IgD-negative memory B cell (primary cell): Measurements from ENCODE around the gene CHAF1B. TPM values are rescaled to one million over a fixed set of nuclear protein-coding genes. Genes with fewer than 3 reads are reported as not detected.
A peak's percentile ranks its signal among the peaks of the same experiment; 100 is the strongest.

Experiments used
- H3K27ac Mint-ChIP-seq, 3 donors: one replicate each; pipeline ENCODE4 v1.8.0; 2020 to 2022; ENCODE audit warnings: mild to moderate bottlenecking in 3 of 3, mixed read lengths in 3 of 3, moderate library complexity in 1 of 3
- H3K27me3 Mint-ChIP-seq: one replicate; pipeline ENCODE4 v1.8.0; 2021; ENCODE audit warnings: mixed read lengths
- H3K36me3 Mint-ChIP-seq: one replicate; pipeline ENCODE4 v1.8.0; 2020; ENCODE audit warnings: mild to moderate bottlenecking, mixed read lengths
- H3K4me1 Mint-ChIP-seq, 3 donors: one replicate each; pipeline ENCODE4 v1.8.0; 2020 to 2022; ENCODE audit warnings: mixed read lengths in 3 of 3, mild to moderate bottlenecking in 1 of 3
- H3K4me3 Mint-ChIP-seq, 4 donors: one replicate each; pipeline ENCODE4 v1.8.0; 2020 to 2022; ENCODE audit warnings: mild to moderate bottlenecking in 4 of 4, mixed read lengths in 4 of 4, moderate library complexity in 3 of 4
- H3K9me3 Mint-ChIP-seq, 3 donors: one replicate each; pipeline ENCODE4 v1.8.0; 2020 to 2021; ENCODE audit warnings: mixed read lengths in 3 of 3, mild to moderate bottlenecking in 1 of 3
- polyA plus RNA-seq: library from polyadenylated mRNA; unstranded; fragments of 300-500 nt; fragmentation: Illumina TruSeq; gene quantifications from one replicate; pipeline ENCODE4 v1.2.3, GENCODE V29; 2021

The CHAF1B gene
- polyA plus RNA-seq, 1 donor from 2014 or later: 0.36 TPM

- peak overlapping the region in 3 of 4 donors; percentile 68 to 89 (median 88) for H3K4me3 Mint-ChIP-seq
- H3K27me3 Mint-ChIP-seq: peaks cover 27% of the 10 kb centered on the region
- no peaks in the 10 kb centered on the region for H3K36me3 Mint-ChIP-seq
- no peaks in the 10 kb centered on the region for H3K9me3 Mint-ChIP-seq
- peaks cover 2 to 7% (median 5%) of the 10 kb centered on the region in 3 donors for H3K4me1 Mint-ChIP-seq
- H3K27ac Mint-ChIP-seq: no peak overlapping the region
These were observed 44.9 kb downstream of the CHAF1B start for GRCh38 chr21:36429947-36430546.

- Mint-ChIP-seq H3K36me3 (no peaks in the 10 kb centered on the region), H3K9me3 (no peaks in the 10 kb centered on the region), H3K27ac (no peak overlapping the region), H3K4me1 (peaks cover 2 to 7% (median 5%) of the 10 kb centered on the region in 3 donors), H3K27me3 (peaks cover 27% of the 10 kb centered on the region), H3K4me3 (peak overlapping the region in 2 of 4 donors; percentile 88 to 89)
These were observed 45.6 kb downstream of the CHAF1B start for GRCh38 chr21:36430841-36431240.

GRCh38 chr21:36431252-36431651 lies 46.1 kb downstream of the CHAF1B start:
- H3K27ac Mint-ChIP-seq: no peak overlapping the region

GRCh38 chr21:36433059-36433709 lies 48.0 kb downstream of the CHAF1B start:
- Mint-ChIP-seq H3K4me1 (peaks cover 4 to 7% (median 5%) of the 10 kb centered on the region in 3 donors), H3K4me3 (no peak overlapping the region), H3K27ac (no peak overlapping the region), H3K9me3 (peaks cover 0 to 6% (median 3%) of the 10 kb centered on the region in 3 donors), H3K36me3 (no peaks in the 10 kb centered on the region), H3K27me3 (peaks cover 27% of the 10 kb centered on the region)

More at GRCh38 chr21:36431252-36431651, 46.1 kb downstream of the CHAF1B start:
- H3K9me3 Mint-ChIP-seq: no peaks in the 10 kb centered on the region
- peaks cover 27% of the 10 kb centered on the region for H3K27me3 Mint-ChIP-seq
- peaks cover 2 to 7% (median 5%) of the 10 kb centered on the region in 3 donors for H3K4me1 Mint-ChIP-seq
- H3K36me3 Mint-ChIP-seq: no peaks in the 10 kb centered on the region
- H3K4me3 Mint-ChIP-seq: no peak overlapping the region

- H3K9me3 Mint-ChIP-seq: peaks cover 0 to 6% (median 3%) of the 10 kb centered on the region in 3 donors
- peak overlapping the region in 1 of 4 donors; percentile 43 for H3K4me3 Mint-ChIP-seq
- H3K36me3 Mint-ChIP-seq: no peaks in the 10 kb centered on the region
- peaks cover 4 to 7% (median 5%) of the 10 kb centered on the region in 3 donors for H3K4me1 Mint-ChIP-seq
- peaks cover 27% of the 10 kb centered on the region for H3K27me3 Mint-ChIP-seq
- H3K27ac Mint-ChIP-seq: no peak overlapping the region
These were observed 49.0 kb downstream of the CHAF1B start for GRCh38 chr21:36434144-36434543.

GRCh38 chr21:36436829-36437744 lies 51.9 kb downstream of the CHAF1B start:
- H3K36me3 Mint-ChIP-seq: no peaks in the 10 kb centered on the region
- peaks cover 13% of the 10 kb centered on the region for H3K27me3 Mint-ChIP-seq
- H3K27ac Mint-ChIP-seq: no peak overlapping the region
- peaks cover 0 to 6% (median 3%) of the 10 kb centered on the region in 3 donors for H3K9me3 Mint-ChIP-seq
- no peak overlapping the region for H3K4me3 Mint-ChIP-seq
- peaks cover 0 to 1% (median 0%) of the 10 kb centered on the region in 3 donors for H3K4me1 Mint-ChIP-seq

GRCh38 chr21:36437745-36438128 lies 52.5 kb downstream of the CHAF1B start:
- no peaks in the 10 kb centered on the region for H3K36me3 Mint-ChIP-seq
- H3K27me3 Mint-ChIP-seq: peaks cover 10% of the 10 kb centered on the region
- no peak overlapping the region for H3K4me3 Mint-ChIP-seq
- H3K9me3 Mint-ChIP-seq: peaks cover 0 to 6% (median 3%) of the 10 kb centered on the region in 3 donors
- peaks cover 0 to 1% (median 0%) of the 10 kb centered on the region in 3 donors for H3K4me1 Mint-ChIP-seq
- no peak overlapping the region for H3K27ac Mint-ChIP-seq

GRCh38 chr21:36441715-36442114 lies 56.5 kb downstream of the CHAF1B start:
- Mint-ChIP-seq H3K27me3 (no peaks in the 10 kb centered on the region), H3K36me3 (no peaks in the 10 kb centered on the region), H3K4me3 (no peak overlapping the region), H3K9me3 (peaks cover 0 to 6% (median 3%) of the 10 kb centered on the region in 3 donors), H3K4me1 (peaks cover 0 to 2% (median 1%) of the 10 kb centered on the region in 3 donors), H3K27ac (no peak overlapping the region)

- H3K9me3 Mint-ChIP-seq: no peaks in the 10 kb centered on the region
- H3K27ac Mint-ChIP-seq: no peak overlapping the region
- H3K4me3 Mint-ChIP-seq: no peak overlapping the region
- peaks cover 3% of the 10 kb centered on the region for H3K27me3 Mint-ChIP-seq
- peaks cover 0 to 2% (median 0%) of the 10 kb centered on the region in 3 donors for H3K4me1 Mint-ChIP-seq
- H3K36me3 Mint-ChIP-seq: no peaks in the 10 kb centered on the region
These were observed 61.1 kb downstream of the CHAF1B start for GRCh38 chr21:36446301-36446700.

GRCh38 chr21:36450511-36450910 lies 65.3 kb downstream of the CHAF1B start:
- H3K4me1 Mint-ChIP-seq: peaks cover 0 to 2% (median 0%) of the 10 kb centered on the region in 3 donors
- H3K4me3 Mint-ChIP-seq: no peak overlapping the region
- no peaks in the 10 kb centered on the region for H3K9me3 Mint-ChIP-seq
- H3K36me3 Mint-ChIP-seq: no peaks in the 10 kb centered on the region
- peak overlapping the region in 1 of 3 donors; percentile 55 for H3K27ac Mint-ChIP-seq
- H3K27me3 Mint-ChIP-seq: peaks cover 5% of the 10 kb centered on the region

- H3K27me3 Mint-ChIP-seq: peaks cover 8% of the 10 kb centered on the region
- H3K4me3 Mint-ChIP-seq: no peak overlapping the region
- no peak overlapping the region for H3K27ac Mint-ChIP-seq
- H3K4me1 Mint-ChIP-seq: no peaks in the 10 kb centered on the region
- H3K9me3 Mint-ChIP-seq: no peaks in the 10 kb centered on the region
- H3K36me3 Mint-ChIP-seq: no peaks in the 10 kb centered on the region
These were observed 66.3 kb downstream of the CHAF1B start for GRCh38 chr21:36451506-36451905.

- no peaks in the 10 kb centered on the region for H3K9me3 Mint-ChIP-seq
- H3K4me3 Mint-ChIP-seq: no peak overlapping the region
- H3K36me3 Mint-ChIP-seq: no peaks in the 10 kb centered on the region
- peaks cover 9% of the 10 kb centered on the region for H3K27me3 Mint-ChIP-seq
- no peaks in the 10 kb centered on the region for H3K4me1 Mint-ChIP-seq
- H3K27ac Mint-ChIP-seq: peak overlapping the region in 1 of 3 donors; percentile 23
These were observed 67.2 kb downstream of the CHAF1B start for GRCh38 chr21:36452281-36452825.

- Mint-ChIP-seq H3K9me3 (no peaks in the 10 kb centered on the region), H3K4me1 (no peaks in the 10 kb centered on the region), H3K27ac (no peak overlapping the region), H3K4me3 (no peak overlapping the region), H3K27me3 (peaks cover 7% of the 10 kb centered on the region), H3K36me3 (no peaks in the 10 kb centered on the region)
These were observed 68.9 kb downstream of the CHAF1B start for GRCh38 chr21:36454093-36454531.

- Mint-ChIP-seq H3K27me3 (peaks cover 7% of the 10 kb centered on the region), H3K4me3 (no peak overlapping the region), H3K36me3 (no peaks in the 10 kb centered on the region), H3K4me1 (no peaks in the 10 kb centered on the region), H3K9me3 (no peaks in the 10 kb centered on the region), H3K27ac (peak overlapping the region in 1 of 3 donors; percentile 60)
These were observed 69.5 kb downstream of the CHAF1B start for GRCh38 chr21:36454706-36455105.
